ENCODE data around the gene CKB.

Gene CKB

DNA sequence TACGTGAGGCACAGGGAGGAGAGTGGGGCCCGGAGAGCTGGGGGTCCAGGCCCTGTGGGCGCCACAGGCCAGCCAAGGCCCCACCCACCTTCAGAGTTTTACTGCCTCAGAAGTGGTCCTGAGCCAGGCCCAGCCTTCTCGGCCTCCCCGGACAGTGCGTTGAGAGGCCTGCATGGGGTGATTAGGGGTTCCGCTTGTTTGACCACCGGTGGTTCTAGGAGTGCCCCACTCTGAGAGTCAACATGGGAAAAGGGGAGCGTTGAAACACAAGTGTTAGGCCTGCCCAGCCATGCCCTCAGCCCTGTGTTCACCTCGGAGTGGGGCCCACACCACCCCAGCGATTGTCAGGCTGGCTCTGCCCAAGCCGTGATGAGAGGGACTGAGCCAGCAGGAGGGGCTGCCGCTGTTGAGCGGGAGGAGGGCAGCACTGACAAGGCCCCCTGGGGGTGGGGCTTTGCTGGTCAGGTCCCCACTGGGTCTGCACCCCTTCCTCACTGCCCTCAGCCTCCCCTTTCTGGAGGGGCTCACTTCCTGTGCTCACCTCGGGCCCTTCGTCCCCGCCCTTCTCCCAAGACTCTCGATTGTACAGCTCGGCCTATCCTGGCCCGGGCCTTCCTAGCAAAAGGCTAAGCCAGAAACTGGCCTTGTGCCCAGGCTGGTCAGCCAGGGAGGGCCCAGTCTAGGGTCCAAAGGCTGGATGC lies 4.8 kb downstream of the CKB start:
- TF ChIP-seq, protein P1, sequence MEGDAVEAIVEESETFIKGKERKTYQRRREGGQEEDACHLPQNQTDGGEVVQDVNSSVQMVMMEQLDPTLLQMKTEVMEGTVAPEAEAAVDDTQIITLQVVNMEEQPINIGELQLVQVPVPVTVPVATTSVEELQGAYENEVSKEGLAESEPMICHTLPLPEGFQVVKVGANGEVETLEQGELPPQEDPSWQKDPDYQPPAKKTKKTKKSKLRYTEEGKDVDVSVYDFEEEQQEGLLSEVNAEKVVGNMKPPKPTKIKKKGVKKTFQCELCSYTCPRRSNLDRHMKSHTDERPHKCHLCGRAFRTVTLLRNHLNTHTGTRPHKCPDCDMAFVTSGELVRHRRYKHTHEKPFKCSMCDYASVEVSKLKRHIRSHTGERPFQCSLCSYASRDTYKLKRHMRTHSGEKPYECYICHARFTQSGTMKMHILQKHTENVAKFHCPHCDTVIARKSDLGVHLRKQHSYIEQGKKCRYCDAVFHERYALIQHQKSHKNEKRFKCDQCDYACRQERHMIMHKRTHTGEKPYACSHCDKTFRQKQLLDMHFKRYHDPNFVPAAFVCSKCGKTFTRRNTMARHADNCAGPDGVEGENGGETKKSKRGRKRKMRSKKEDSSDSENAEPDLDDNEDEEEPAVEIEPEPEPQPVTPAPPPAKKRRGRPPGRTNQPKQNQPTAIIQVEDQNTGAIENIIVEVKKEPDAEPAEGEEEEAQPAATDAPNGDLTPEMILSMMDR (IDR thresholded peaks at IDR 0.05), result no peak

DNA sequence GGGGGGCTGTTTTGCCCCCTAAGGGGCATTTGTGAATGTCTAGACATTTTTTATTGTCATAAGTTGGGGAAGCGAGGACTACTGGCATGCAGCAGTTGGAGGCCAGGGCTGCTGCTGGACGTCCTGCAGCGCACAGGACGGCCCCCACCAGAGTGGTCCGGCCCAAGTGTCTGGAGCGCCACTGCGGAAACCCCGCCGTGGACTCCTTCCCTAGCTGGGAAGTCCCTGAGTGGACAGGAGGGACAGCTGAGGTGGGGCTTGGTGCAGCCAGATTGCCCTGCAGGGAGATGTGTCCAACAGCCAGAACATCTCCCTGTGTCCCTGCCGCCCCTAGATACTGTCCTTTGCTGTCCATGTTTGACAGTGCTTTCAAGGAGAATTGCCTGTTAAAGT lies 5.5 kb downstream of the CKB start:
- TF ChIP-seq, protein P1 (IDR thresholded peaks at IDR 0.05), result no peak

DNA sequence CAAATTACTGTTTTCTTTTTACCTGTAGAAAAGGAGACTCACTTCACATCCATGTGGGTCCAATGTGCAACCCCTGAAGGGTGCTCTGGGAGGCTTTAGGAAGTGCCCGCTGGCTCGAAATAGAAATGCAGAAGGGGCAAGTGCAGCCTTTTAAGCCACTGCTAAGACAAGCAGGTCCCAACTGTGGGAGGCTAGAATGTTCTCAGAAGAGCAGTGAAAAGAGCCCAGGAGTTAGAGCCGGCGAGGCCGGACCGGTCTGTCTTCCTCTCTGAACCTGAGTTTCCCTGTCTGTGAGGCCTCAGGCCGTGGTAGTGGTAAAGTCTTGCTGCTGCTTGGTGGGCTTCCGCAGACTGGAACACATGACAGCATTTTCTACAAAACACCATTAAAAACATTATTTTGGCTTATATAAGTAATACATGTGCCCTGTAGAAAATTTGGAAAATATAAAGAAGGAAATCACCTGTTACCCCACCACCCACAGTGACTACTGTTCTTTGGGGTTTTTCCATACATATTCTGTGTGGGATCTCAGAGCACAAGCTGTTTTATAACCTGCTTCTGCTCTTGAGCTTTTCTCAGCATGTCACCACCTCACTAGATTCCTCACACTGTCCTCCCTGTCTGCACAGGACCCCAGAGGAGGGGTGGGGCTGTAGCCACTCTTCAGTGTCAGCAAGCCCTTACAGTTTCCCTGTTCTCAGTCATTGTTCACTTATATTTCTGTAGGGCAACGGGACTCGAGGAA lies 6.0 kb downstream of the CKB start:
- TF ChIP-seq, protein P1 (IDR thresholded peaks at IDR 0.05), result no peak

DNA sequence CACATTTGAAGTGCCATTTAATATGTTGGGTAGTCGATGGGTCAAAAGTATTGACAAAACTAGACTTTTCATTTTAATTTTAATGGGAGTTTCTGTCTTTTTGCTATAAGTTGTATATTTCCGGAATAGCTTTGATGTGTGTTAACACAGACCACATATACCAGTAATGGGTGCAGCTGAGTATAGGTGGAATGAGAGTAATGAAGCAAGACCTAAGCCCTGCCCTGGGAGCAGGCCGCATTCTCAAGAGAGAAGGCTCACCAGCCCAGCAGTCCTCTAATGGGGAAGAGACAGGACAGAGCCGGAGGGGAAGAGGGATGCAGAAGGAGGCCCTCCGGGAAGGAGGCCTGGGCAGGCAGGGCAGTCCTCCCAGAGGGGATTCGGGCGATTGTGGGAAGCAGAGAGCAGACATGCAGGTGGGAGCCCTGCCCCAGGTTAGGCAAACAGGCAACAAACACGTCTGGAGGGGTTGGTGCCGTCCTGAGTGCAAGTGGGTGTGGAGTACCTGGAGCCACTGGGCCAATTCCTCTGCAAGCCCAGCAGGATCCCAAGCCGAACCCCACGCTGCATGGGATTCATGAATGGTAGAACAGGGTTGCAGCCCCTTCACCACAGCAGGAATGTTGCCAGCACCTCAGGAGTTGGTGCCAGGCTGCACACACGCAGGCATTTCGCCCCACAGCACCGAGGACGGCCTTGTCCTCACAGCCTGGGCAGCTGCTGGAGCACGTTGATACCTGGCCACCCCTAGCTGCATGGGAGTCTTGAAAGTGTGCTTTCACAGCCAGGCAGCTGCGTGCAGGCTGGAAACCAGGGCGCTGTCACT lies 7.8 kb downstream of the CKB start:
- TF ChIP-seq, protein P1 (IDR thresholded peaks at IDR 0.05), result no peak

DNA sequence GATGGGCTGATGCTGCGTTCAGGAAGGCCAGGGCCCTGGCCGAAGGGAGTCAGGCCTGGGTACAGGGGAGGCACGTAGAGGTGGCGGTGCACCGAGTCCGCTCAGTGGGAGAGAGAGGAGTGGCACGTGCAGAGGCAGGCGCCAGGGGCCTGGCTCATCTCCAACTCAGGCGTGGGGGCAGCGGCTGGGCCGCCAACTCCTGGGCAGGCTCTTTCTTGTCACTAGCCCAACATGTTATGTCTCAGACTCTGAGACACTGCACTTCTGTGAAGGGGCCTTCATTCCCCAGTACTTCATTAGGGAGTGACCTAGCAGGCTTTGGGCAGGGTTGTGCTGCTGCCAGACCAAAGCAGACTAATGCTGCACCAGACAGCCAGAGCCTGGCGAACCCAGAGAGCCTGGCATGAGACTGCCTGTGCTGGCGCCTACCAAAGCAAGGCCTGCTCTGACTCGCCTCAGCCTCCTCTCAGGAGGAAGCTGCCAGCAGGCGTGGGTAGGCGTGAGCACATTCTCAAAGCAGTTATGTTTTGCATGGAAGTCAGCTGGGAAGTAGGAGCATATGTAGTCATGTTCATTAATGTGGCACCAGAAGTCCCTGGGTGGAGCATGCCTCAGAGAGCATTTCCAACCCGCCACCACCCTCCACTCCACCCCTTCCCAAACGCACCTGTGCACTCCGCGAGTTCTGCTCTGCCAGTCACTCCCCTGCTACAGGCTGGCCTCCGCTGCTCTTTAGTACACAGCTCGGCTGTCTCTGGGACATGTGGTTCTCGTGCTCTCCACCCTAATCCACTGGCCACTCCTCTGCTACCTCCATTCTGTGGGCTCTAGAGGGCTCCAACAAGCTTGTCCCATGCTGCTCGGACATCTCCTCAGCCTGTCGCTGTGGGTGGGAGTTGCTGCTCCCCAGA lies 9.7 kb downstream of the CKB start:
- TF ChIP-seq, protein P1 (IDR thresholded peaks at IDR 0.05), result no peak

DNA sequence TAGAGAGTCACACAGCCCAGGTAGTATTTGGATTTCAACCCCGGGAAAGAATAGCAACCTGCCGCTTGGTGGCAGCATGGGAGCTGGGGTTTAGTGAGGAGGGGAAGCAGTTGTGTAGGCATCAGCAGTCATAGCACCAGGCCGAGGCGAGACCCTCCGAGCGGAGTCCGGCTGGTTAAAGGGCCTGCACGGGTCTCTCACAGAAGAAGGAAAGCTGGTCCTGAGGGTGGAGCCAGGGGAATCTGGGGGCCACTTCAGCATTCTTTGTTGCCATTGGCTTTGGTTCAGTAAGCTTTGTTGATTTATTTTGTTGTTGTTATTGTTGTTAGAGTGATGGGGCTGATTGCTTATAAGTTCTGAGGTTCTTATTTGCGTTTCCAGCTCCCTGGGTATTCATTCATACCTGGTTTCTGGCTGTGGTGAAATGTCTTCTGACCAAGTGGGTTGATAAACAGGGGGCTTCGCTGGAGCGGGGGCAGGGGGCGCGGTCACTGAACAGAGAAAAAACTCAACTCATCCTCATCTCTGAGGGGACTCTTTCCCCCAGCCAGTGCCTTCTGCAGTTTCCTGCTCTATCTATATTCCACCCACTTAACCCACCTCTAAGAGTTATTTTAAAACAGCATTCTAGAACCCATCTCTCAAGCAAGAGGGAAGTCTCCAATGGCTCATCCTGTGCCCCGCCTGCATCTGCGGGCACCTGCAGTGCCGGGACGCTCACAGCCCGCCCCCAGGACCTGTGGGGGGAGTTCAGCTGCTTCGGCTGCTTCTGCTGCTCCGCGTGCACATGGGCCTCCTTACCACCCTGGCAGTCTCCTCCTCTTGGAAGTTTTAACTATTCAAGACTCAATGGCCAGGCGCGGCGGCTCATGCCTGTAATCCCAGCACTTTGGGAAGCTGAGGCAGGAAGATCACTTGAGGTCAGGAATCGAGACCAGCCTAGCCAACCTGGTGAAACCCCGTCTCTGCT lies 11.6 kb downstream of the CKB start:
- TF ChIP-seq, protein P1 (IDR thresholded peaks at IDR 0.05), result no peak
